HepG2 (cell line): ENCODE data around the gene PROM2.

Experiments
- CTCF ChIP-seq: sonication (generic); formaldehyde crosslinking; IDR thresholded peaks from 2 replicates; pipeline ENCODE4 v1.5.0; 2020; ENCODE audit warnings: mild to moderate bottlenecking, missing genetic modification reagents, moderate library complexity
- FOXM1 ChIP-seq: sonication (generic); formaldehyde crosslinking; IDR thresholded peaks from 2 replicates; pipeline ENCODE4 v1.5.0; 2020; ENCODE audit warnings: missing genetic modification reagents
- MAX ChIP-seq: IDR thresholded peaks from 2 replicates; pipeline ENCODE4 v1.6.1; 2012; ENCODE audit warnings: inconsistent platforms
- TOPORS ChIP-seq: sonication (generic); formaldehyde crosslinking; IDR thresholded peaks from 2 replicates; pipeline ENCODE4 v1.8.0; 2023; ENCODE audit warnings: mild to moderate bottlenecking, missing genetic modification reagents

GRCh38 chr2:95266781-95267430 lies 7.3 kb upstream of the PROM2 start:
- TF ChIP-seq FOXM1 (CRISPR knock-in tag) (no peak), CTCF (CRISPR knock-in tag) (no peak), MAX (no peak), TOPORS (CRISPR knock-in tag) (no peak)
